GM12891 (cell line): Measurements from ENCODE around the gene PRMT7.

Experiments used
- POLR2A ChIP-seq: IDR thresholded peaks from 2 replicates; pipeline ENCODE4 v1.6.1; 2011; ENCODE audit warnings: low read depth, low read length, control low read depth
- POLR2AphosphoS5 ChIP-seq: IDR thresholded peaks from 2 replicates; pipeline ENCODE4 v1.6.1; 2011; ENCODE audit warnings: low read depth, low read length, control low read depth

DNA sequence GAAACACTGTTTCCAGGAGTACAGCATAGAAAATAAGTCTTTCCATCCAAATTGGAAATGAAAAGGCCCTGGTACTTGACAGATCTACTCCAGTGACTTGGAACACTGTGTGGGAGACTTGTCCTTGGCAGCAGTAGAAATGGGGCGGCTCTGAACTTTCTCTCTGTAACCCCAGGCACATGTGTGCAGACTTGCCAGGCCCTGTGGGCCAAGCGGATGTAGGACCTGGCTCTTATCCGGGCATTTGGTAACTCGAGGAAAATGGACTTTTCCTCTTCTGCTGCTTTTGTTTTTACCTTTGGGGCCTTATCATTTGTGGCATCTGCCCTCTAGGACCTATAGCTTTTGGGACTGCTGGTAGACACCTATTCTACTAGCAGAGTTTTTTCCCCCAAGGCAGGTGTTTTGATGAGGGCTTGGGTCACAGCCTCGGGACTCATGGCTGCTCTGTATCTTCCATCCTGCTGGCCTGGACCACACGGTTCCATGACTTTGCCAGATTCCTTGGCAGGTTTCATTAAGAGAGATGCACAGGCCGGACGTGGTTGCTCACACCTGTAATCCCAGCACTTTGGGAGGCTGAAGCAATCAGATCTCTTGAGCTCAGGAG lies 94.0 kb downstream of the PRMT7 start:
- no peak for TF ChIP-seq POLR2A
- no peak for TF ChIP-seq POLR2AphosphoS5
